T-helper 1 cell (primary cell): ENCODE results near the gene VSTM4.

Source experiments
- DNase-seq, 5 donors: peaks; one replicate each; pipeline ENCODE4 v3.0.0-alpha.2; 2012 to 2020

Gene VSTM4

GRCh38 chr10:49090696-49091380, 24.5 kb downstream of the VSTM4 start:
- DNase-seq, result no peak

- DNase-seq, result no peak
These were observed 25.1 kb downstream of the VSTM4 start for GRCh38 chr10:49090189-49090575.

DNA sequence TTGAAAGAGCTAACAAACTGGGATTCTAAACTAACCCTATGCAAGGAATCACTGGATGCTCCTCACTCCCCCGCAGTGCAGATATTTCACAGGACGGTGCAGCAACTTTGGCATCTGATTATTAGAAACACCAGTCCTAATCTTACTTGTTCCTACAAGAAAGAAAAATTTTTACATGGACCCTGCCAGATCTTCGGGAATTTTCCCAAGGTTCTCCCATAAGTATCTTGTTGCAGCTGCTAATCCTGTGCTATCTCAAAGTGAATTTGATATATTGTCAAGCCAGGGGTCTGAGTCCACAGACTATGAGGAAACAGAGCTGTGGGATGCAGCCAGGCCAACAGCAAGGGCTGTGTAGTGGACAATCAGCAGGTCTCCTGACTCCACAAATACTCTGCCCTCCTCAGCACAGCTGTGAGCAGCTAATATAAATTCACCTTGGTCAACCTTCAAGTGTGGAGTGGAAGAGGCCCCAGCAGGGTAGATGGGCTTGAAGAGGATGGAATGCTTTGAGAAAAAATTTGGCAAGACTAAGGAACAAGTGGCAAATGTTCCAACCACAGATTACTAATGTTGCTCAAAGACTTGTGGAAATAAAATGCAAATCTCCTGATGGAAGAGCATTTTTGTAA, 25.6 kb downstream of the VSTM4 start:
- no peak for DNase-seq

DNA sequence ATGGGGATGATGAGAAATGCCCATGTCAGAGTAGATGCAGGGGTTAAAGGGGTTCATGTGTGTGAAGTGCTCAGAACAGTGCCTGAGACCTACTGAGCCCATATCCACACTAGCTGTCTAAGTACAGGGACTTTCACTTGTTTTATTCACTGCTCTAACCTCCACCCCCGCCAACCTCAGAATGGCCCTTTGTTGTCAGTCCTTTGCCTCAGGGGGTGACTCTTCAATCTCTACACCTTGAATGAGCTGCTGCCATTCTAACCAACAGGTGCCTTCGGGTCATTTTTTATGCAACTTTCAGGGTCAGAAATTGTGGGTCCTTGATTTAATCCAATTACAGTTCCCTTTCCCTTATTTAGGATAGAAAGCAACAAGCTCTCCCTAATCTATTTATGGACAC, 26.2 kb downstream of the VSTM4 start:
- no peak for DNase-seq

DNA sequence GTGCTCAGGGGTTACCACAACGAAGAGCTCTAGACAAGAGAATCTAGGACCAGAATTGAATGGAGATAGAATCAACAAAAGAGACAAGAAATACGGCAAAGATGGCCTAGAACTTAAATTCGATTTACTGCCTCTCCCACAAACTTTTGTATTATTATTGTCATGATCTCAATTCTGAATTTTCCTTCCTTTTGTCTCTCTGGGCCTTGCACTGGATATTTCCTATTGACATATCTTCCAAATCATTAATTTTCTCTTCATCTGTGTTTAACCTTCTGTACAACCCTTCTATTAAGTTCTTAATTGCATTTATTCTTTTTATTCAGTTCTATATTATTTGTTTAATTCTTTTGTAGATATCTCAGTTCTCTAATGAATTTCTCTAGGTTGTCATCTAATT, 28.4 kb downstream of the VSTM4 start:
- no peak for DNase-seq

DNA sequence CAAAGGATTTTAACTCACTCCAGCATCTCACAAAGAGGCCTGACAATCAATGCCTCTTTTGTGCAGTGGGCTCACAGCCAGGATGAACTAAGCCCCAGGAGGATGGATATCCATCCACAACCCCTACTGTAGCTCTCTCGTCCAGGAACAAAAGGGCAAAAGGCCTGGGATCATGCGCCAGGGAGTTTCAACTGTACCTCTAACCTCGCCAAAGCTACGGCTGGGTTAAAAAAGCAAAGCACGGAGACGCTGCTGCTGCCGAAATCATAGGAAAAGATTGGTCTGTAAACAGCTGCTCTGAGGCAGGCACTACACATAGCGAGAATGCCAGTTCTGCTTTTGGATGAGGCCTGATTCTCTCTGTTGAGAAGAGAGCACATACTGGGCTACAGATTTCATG, 32.1 kb downstream of the VSTM4 start:
- DNase-seq, result no peak

GRCh38 chr10:49082766-49083165, 32.6 kb downstream of the VSTM4 start:
- DNase-seq, result no peak

DNA sequence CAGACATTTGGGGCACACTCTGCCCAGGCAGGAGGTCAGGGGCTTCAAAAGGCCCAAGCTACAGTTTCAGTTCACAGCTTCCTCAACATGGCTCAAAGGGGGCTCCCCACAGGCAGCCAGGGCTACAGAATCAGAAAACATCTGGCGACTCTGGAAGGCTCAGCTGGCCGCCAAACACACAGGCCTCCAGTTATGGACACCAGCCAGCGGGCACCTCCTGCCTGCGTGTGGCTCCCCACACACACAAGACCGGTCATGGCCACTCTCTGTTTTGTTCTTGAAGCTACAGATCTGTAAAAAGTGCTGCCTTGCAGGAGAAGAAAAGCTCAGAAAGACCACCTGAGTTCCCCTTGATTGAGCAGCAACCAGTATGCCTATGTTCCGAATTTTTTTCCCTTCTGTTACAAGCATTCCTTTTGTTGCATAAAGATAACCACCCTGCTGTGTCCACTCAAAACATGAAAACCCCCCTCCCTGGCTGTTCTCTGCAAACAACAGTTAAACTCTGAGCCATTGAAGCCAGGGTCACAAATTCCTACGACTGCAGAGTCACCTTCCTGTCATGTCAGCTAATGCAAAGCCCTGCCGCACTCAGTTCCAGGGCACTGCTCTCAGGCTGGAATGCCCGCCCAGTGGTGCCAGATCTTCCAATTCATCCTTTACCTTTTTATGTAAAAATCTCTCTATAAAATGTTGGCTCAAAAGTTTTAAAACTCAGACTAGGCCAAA, 33.6 kb downstream of the VSTM4 start:
- DNase-seq, result no peak

DNA sequence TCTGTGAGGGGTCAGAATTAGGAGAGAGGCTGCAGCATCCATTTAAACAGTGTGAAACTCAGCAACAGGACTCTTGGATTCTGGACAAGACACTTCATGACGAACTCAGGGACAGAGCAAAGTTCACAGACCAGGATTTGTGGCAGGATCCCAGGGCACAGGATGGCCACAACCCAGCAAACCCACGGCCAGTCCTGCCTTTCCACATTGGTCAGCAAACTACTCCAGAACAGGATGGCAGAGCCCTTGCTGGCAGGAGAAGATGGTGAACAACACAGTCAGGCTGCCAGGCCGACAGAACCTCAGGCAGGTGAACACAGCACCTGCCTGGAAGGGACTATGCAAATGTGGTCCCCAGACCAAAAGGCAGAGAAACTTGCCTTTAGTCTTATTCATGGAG, 34.4 kb downstream of the VSTM4 start:
- no peak for DNase-seq

- peak in 1 of 5 donors; percentile 60 for DNase-seq
These were observed 35.3 kb downstream of the VSTM4 start for GRCh38 chr10:49080071-49080470.

- no peak for DNase-seq
These were observed 35.8 kb downstream of the VSTM4 start for GRCh38 chr10:49079499-49079898.

DNA sequence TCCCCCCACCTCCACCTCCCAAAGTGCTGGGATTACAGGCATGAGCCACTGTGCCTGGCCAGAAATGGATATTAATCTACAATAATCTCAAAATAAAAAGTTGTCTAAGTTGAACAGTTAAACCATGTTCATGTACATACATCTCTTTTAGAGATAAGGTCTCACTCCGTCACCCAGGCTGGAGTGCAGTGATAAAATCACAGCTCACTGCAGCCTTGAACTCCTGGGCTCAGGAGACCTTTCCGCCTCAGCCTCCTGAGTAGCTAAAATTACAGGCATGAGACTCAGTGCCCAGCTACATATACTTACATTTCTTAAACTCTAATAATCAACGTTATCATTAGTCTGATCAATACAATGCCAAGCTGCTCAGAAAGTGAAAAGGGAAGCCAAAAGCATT, 36.2 kb downstream of the VSTM4 start:
- DNase-seq, result no peak

GRCh38 chr10:49078433-49078832, 36.9 kb downstream of the VSTM4 start:
- DNase-seq, result peak in 1 of 5 donors; percentile 8

DNA sequence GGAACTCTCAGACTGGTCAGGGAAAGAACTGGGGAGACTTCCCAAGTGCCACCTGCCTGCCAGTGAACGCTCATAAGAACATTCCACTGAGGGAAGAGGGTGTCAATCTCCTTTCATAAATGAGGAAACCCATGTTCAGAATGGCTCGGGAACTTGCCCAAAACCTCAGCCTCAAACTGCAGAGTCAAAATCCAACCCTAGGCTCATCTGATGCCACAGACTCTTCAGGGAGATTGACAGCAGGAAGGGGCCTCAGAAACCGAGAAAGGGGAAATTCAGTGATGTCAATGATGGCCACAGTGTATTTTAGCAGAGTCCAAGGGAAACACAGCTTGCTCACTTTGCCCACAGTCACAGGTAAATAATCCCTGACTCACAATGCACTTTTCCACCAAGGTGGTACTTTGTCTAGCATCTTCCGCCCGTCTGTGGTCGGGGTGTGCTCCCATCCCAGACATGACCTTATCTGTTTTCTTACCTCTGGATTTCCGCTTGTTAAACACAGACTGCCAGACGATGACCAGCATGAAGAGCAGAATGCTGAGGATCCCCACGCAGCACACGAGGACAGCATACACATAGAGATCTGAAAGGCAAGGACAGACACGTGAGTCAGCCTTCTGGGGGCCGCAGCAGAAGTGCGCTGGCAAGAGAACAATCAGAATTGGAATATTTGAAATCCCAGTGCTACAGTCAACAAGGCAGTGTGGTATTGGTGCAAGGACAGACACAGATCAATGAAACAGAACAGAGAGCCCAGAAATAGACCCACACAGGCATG, 38.4 kb downstream of the VSTM4 start:
- DNase-seq, result peak in 1 of 5 donors; percentile 46

DNA sequence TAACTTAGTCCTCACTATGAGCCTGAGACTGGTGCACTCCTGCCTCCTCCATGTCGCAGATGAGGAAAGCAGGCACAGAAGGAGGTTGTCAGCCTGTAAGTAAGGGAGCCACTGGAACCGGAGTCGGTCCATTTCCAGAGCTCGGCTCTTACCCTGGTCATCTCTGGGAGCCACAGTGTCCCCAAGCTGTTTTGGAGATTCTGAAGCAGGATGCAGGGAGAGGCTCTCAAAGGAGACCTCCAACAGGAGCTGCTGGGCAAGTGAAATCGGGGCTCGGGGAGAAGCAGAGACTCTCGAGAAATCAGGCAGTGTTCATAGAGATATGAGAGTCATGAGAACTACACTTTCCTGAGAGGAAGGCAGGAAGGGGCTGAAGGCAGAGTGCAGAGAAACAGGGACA, 39.0 kb downstream of the VSTM4 start:
- no peak for DNase-seq

- no peak for DNase-seq
These were observed 39.6 kb downstream of the VSTM4 start for GRCh38 chr10:49075743-49076142.

GRCh38 chr10:49074836-49075682, 40.3 kb downstream of the VSTM4 start:
- DNase-seq, result no peak

- DNase-seq, result no peak
These were observed 43.0 kb downstream of the VSTM4 start for GRCh38 chr10:49072166-49072885.

GRCh38 chr10:49071160-49071761, 44.1 kb downstream of the VSTM4 start:
- no peak for DNase-seq

- DNase-seq, result no peak
These were observed 44.6 kb downstream of the VSTM4 start for GRCh38 chr10:49070701-49071100.

DNA sequence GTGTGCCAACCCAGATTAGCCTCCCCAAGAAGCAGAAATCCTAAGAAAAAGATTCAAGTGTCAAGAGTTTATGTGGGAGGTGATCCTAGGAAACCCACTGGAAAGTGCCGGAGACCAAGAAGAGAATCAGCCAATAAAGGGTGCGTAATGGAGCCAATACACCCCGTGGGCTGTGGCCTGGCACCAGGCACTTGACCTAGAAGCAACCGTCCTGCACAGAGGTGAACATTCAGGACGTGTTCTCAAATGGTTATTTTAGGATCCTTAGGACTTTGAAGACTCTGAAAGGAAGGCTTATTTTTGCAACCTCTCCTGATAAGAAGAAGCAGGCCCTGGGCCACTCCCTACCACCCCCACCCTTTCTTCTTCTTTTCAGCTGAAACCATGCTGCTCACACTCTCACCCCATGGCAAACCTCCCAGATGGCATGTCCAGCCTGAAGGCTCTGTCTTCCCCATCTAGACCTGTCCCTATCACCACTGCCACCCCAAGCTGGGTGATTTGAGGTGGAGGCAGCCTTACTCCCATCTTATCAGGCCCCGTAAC, 46.6 kb downstream of the VSTM4 start:
- no peak for DNase-seq
